Gastrocnemius medialis (tissue), 4 donors: Measurements from ENCODE around the gene CAMK2D. TPM values are rescaled to one million over a fixed set of nuclear protein-coding genes. Genes with fewer than 3 reads are reported as not detected.

ENCODE experiments used
- ATAC-seq, 2 donors: fragments of 150-250 bp; one replicate each; pipeline ENCODE4 v1.9.1; 2016
- DNase-seq, 2 donors: peaks; one replicate each; pipeline ENCODE4 v3.0.0-alpha.2; 2019
- H3K27ac ChIP-seq, 4 donors: fragments of 200-600 bp; sonication (generic); 1 replicate in 1 of 4; 2 replicates in 3 of 4; pipeline ENCODE4 v1.5.1; 2016 to 2018; ENCODE audit warnings: mild to moderate bottlenecking in 2 of 4, moderate library complexity in 1 of 4
- H3K27me3 ChIP-seq, 3 donors: fragments of 200-600 bp; sonication (generic) in 2 of 3; 1 replicate in 1 of 3; 2 replicates in 2 of 3; pipeline versions ENCODE4 v1.5.1 to v1.6.0; 2016 to 2019; ENCODE audit warnings: mild to moderate bottlenecking in 1 of 3, moderate library complexity in 1 of 3
- H3K36me3 ChIP-seq, 2 donors: fragments of 200-600 bp; sonication (generic) in 1 of 2; one replicate each; pipeline ENCODE4 v1.5.1; 2017 to 2018
- H3K4me1 ChIP-seq, 2 donors: fragments of 200-600 bp; sonication (generic) in 1 of 2; one replicate each; pipeline ENCODE4 v1.5.1; 2016 to 2017; ENCODE audit warnings: mild to moderate bottlenecking in 2 of 2
- H3K4me3 ChIP-seq, 4 donors: fragments of 200-600 bp; sonication (generic) in 3 of 4; 1 replicate in 1 of 4; 2 replicates in 3 of 4; pipeline ENCODE4 v1.5.1; 2016 to 2019; ENCODE audit warnings: mild to moderate bottlenecking in 2 of 4
- H3K9me3 ChIP-seq, 3 donors: fragments of 200-600 bp; sonication (generic) in 2 of 3; 1 replicate in 1 of 3; 2 replicates in 2 of 3; pipeline ENCODE4 v1.5.1; 2016 to 2019
- POLR2A ChIP-seq, 2 donors: fragments of 450-650 bp; IDR thresholded peaks; one replicate each; pipeline ENCODE4 v1.6.1; 2017; ENCODE audit warnings: antibody characterized with exemption in 2 of 2, mild to moderate bottlenecking in 2 of 2, moderate library complexity in 2 of 2
- in situ Hi-C, 4 donors: fragments of 200-750 bp; cut with MboI; loops; one replicate each; pipeline versions ENCODE4 v1.15.0 to v1.8.0; 2017; ENCODE audit warnings: low sequenced_read_pairs in 4 of 4
- intact Hi-C: fragments of 100-400 bp; cut with DNase I; formaldehyde crosslinking; loops from one replicate; pipeline ENCODE4 v1.15.1; 2023; ENCODE audit warnings: low total_unique reads
- total RNA-seq, 4 donors: library from RNA; depleted of rRNA; stranded (reverse); fragments of >200 nt; gene quantifications; one replicate each; pipeline versions ENCODE4 v1.1.0 to v1.2.3, GENCODE V29; 2016
- TF ChIP-seq, protein P1 (sequence below), 5 experiments: fragments of 450-650 bp in 3 of 5; fragments of 200-600 bp in 2 of 5; sonication (generic) in 2 of 5; IDR thresholded peaks in 4 of 5; conservative IDR thresholded peaks in 1 of 5; 1 replicate in 4 of 5; 2 replicates in 1 of 5; pipeline ENCODE4 v1.5.1; 2016 to 2019; ENCODE audit warnings: antibody characterized with exemption in 5 of 5, mild to moderate bottlenecking in 3 of 5, moderate library complexity in 3 of 5

Gene CAMK2D
- total RNA-seq, 4 donors from 2014 or later = 73.2 to 149 (median 119) TPM

GRCh38 chr4:113471146-113471860, 290.2 kb downstream of the CAMK2D start:
- H3K4me1 ChIP-seq = peaks cover 53 to 76% of the 10 kb centered on the region in 2 donors
- H3K36me3 ChIP-seq = peaks cover 0 to 4% of the 10 kb centered on the region in 2 donors
- ATAC-seq (no peak), DNase-seq (no peak)
- TF ChIP-seq, protein P1, sequence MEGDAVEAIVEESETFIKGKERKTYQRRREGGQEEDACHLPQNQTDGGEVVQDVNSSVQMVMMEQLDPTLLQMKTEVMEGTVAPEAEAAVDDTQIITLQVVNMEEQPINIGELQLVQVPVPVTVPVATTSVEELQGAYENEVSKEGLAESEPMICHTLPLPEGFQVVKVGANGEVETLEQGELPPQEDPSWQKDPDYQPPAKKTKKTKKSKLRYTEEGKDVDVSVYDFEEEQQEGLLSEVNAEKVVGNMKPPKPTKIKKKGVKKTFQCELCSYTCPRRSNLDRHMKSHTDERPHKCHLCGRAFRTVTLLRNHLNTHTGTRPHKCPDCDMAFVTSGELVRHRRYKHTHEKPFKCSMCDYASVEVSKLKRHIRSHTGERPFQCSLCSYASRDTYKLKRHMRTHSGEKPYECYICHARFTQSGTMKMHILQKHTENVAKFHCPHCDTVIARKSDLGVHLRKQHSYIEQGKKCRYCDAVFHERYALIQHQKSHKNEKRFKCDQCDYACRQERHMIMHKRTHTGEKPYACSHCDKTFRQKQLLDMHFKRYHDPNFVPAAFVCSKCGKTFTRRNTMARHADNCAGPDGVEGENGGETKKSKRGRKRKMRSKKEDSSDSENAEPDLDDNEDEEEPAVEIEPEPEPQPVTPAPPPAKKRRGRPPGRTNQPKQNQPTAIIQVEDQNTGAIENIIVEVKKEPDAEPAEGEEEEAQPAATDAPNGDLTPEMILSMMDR (IDR thresholded peaks at IDR 0.05 in 4 of 5, conservative IDR thresholded peaks at IDR 0.05 in 1 of 5) = no peak
- no peak overlapping the region for H3K4me3 ChIP-seq
- no peaks in the 10 kb centered on the region for H3K9me3 ChIP-seq
- intact Hi-C loops = no loop called here
- H3K27me3 ChIP-seq = no peaks in the 10 kb centered on the region
- in situ Hi-C loops = no loop called here
- H3K27ac ChIP-seq = peak overlapping the region; percentile 86 to 96 (median 94)

- H3K4me1 ChIP-seq = peaks cover 53 to 72% of the 10 kb centered on the region in 2 donors
- in situ Hi-C loops = no loop called here
Measured at GRCh38 chr4:113469926-113470325, 291.6 kb downstream of the CAMK2D start.

GRCh38 chr4:113469023-113469390, 292.5 kb downstream of the CAMK2D start:
- no peak for DNase-seq
- H3K9me3 ChIP-seq = no peaks in the 10 kb centered on the region
- H3K4me1 ChIP-seq = peaks cover 45 to 63% of the 10 kb centered on the region in 2 donors
- peak overlapping the region; percentile 86 to 96 (median 94) for H3K27ac ChIP-seq
- no peak for ATAC-seq
- intact Hi-C loops (loop anchor here (5.0 to 10.0 kb wide), 2 partner anchors 236 to 293 kb away; partner anchors contain the start of gene CAMK2D), in situ Hi-C loops (no loop called here)
- TF ChIP-seq, protein P1 (IDR thresholded peaks at IDR 0.05 in 4 of 5, conservative IDR thresholded peaks at IDR 0.05 in 1 of 5) = no peak
- TF ChIP-seq POLR2A (IDR thresholded peaks at IDR 0.05) = no peak
- H3K27me3 ChIP-seq = no peaks in the 10 kb centered on the region
- H3K4me3 ChIP-seq = no peak overlapping the region
- peaks cover 0 to 12% of the 10 kb centered on the region in 2 donors for H3K36me3 ChIP-seq

More at GRCh38 chr4:113469926-113470325, 291.6 kb downstream of the CAMK2D start:
- no peak for ATAC-seq
- H3K27ac ChIP-seq = peak overlapping the region; percentile 86 to 96 (median 94)
- TF ChIP-seq POLR2A (IDR thresholded peaks at IDR 0.05) = no peak
- TF ChIP-seq, protein P1 (IDR thresholded peaks at IDR 0.05 in 4 of 5, conservative IDR thresholded peaks at IDR 0.05 in 1 of 5) = no peak
- no peak for DNase-seq
- peaks cover 0 to 6% of the 10 kb centered on the region in 2 donors for H3K36me3 ChIP-seq
- no peak overlapping the region for H3K4me3 ChIP-seq
- H3K27me3 ChIP-seq = no peaks in the 10 kb centered on the region
- intact Hi-C loops = loop anchor here (5.0 to 10.0 kb wide), 2 partner anchors 235 to 292 kb away; partner anchors contain the start of gene CAMK2D
- H3K9me3 ChIP-seq = no peaks in the 10 kb centered on the region

DNA sequence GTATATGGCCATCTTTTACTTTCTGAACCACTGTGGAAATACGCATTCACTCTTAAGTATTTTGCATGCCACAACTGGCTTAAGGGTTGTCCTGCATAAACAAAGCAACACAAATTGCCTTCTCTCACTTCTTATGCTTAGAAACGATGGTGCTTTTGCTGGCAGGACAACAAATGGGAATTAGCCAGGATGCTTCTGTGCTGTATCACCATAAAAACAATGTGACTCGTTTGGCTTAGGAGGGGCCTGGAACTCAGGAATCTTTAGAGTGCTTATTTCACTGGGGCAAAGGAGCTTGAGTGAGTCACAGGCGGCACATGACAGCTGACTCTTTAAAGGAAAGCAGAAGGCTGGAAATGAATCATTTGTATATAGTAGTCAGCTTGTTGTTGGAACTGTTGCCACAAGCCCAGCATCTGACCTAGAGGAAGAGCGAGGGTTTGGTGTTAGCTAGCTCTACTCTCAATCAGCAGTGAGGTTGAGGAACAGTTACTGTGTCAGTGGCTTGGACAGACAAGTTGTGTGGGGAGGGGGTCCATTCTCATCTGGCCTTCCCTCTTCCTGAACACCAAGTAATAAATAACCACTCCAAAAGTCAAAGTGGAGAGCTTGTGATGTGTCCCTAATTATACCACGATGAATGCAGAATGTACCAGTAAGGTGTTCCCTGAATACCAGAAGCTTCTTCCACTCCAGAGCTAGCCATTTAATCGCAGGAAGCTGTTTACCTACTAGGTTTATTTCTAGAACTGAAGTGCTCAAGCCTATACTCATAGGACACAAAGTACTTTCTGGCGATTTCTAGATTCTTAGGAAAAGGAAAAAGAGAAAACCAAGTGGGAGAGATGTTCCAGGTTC, 293.1 kb downstream of the CAMK2D start:
- in situ Hi-C loops = no loop called here
- ATAC-seq = peak; percentile 91 to 92
- H3K4me3 ChIP-seq = peak overlapping the region; percentile 4 to 40 (median 28)
- intact Hi-C loops = loop anchor here (5.0 to 10.0 kb wide), 2 partner anchors 236 to 294 kb away; partner anchors contain the start of gene CAMK2D
- DNase-seq = peak; percentile 95
- peaks cover 39 to 57% of the 10 kb centered on the region in 2 donors for H3K4me1 ChIP-seq
- TF ChIP-seq, protein P1 (IDR thresholded peaks at IDR 0.05 in 4 of 5, conservative IDR thresholded peaks at IDR 0.05 in 1 of 5) = no peak
- TF ChIP-seq POLR2A (IDR thresholded peaks at IDR 0.05) = peak; percentile 57 to 85
- H3K36me3 ChIP-seq = peaks cover 0 to 14% of the 10 kb centered on the region in 2 donors
- H3K27me3 ChIP-seq = no peaks in the 10 kb centered on the region
- peak overlapping the region; percentile 86 to 96 (median 94) for H3K27ac ChIP-seq
- no peaks in the 10 kb centered on the region for H3K9me3 ChIP-seq
